Endodermal cell (in vitro differentiated cells): ENCODE results near the gene YAE1. TPM values are rescaled to one million over a fixed set of nuclear protein-coding genes. Genes with fewer than 3 reads are reported as not detected.

ENCODE experiments used
- DNase-seq: peaks from one replicate; pipeline ENCODE4 v3.0.0-alpha.2; 2017
- H3K27ac ChIP-seq: 2 replicates; pipeline ENCODE4 v1.5.1; 2013; ENCODE audit warnings: mild to moderate bottlenecking, low read depth, low read length, moderate library complexity
- H3K27me3 ChIP-seq: 2 replicates; pipeline ENCODE4 v1.6.1; 2013; ENCODE audit warnings: mild to moderate bottlenecking, low read length, moderate library complexity; ENCODE audit not compliant: insufficient read depth, control insufficient read depth, poor library complexity, severe bottlenecking
- H3K36me3 ChIP-seq: 2 replicates; pipeline ENCODE4 v1.7.0; 2013; ENCODE audit warnings: mild to moderate bottlenecking, low read length, moderate library complexity; ENCODE audit not compliant: control insufficient read depth, insufficient read depth
- H3K4me1 ChIP-seq: one replicate; pipeline ENCODE4 v1.7.0; 2013; ENCODE audit warnings: low read length; ENCODE audit not compliant: control insufficient read depth, insufficient read depth
- H3K4me3 ChIP-seq: 2 replicates; pipeline ENCODE4 v1.5.1; 2013; ENCODE audit warnings: mild to moderate bottlenecking, low read length, moderate library complexity
- H3K9ac ChIP-seq: 2 replicates; pipeline ENCODE4 v1.6.1; 2013; ENCODE audit warnings: mild to moderate bottlenecking, low read length, moderate library complexity; ENCODE audit not compliant: poor library complexity, severe bottlenecking; ENCODE audit errors: extremely low read depth
- H3K9me3 ChIP-seq: 2 replicates; pipeline ENCODE4 v1.6.1; 2013; ENCODE audit warnings: mild to moderate bottlenecking, low read length, moderate library complexity; ENCODE audit not compliant: control insufficient read depth
- H3K27ac Mint-ChIP-seq: 2 replicates; pipeline ENCODE4 v1.8.0; 2020; ENCODE audit warnings: mixed read lengths
- H3K27me3 Mint-ChIP-seq: 2 replicates; pipeline ENCODE4 v1.8.0; 2021; ENCODE audit warnings: mild to moderate bottlenecking, mixed read lengths; ENCODE audit not compliant: insufficient read depth
- H3K36me3 Mint-ChIP-seq: 2 replicates; pipeline ENCODE4 v1.8.0; 2020; ENCODE audit warnings: low read depth, mixed read lengths
- H3K4me1 Mint-ChIP-seq: 2 replicates; pipeline ENCODE4 v1.8.0; 2020; ENCODE audit warnings: mixed read lengths
- H3K4me3 Mint-ChIP-seq: 2 replicates; pipeline ENCODE4 v1.8.0; 2020; ENCODE audit warnings: mild to moderate bottlenecking, moderate library complexity, mixed read lengths
- H3K9me3 Mint-ChIP-seq: 2 replicates; pipeline ENCODE4 v1.8.0; 2020; ENCODE audit warnings: mild to moderate bottlenecking, mixed read lengths
- CTCF ChIP-seq: fragments of 200-600 bp; sonication (generic); conservative IDR thresholded peaks from 2 replicates; pipeline ENCODE4 v1.5.0; 2021; ENCODE audit warnings: antibody characterized with exemption, mild to moderate bottlenecking
- WGBS, 2 experiments: methylation state at CpG; one replicate each; pipeline versions ENCODE4 v1.1.5 to v1.1.7; 2013; ENCODE audit warnings: missing lambda C conversion rate in 2 of 2, mixed read lengths in 1 of 2; ENCODE audit not compliant: insufficient coverage in 1 of 2, insufficient read length in 1 of 2; 5-methylcytosine and 5-hydroxymethylcytosine counted together
- total RNA-seq, 2 donors: library from RNA; stranded (reverse); fragmentation: NEBNext Ultra II Directional in 1 of 2; extraction: Animal tissue kit (Norgen Biotek cat#: 25700) in 1 of 2; gene quantifications; 2 replicates in 1 of 2; 3 replicates in 1 of 2; pipeline ENCODE4 v1.2.1, GENCODE V29; 2021

The YAE1 gene
- total RNA-seq, 2 donors from 2014 or later, result 20.9 to 30.0 TPM

DNA sequence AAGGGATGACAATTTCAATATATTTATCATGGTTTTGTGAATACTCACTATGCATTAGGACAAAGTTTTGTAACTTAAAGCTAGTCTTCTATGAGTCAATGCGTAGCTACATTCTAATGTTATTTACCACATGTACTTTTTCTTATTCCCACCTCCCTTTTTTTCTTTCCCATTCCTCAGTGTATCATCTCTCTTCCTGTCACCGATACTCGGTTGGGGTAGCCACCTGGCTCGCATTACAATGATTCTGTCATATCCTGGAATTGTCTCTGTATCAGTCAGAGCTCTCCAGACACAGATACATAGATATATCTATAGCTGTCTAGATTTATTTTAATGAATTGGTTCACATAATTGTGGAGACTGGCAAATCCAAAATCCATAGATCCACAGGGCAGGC is 47.4 kb downstream of the YAE1 start:
- 92 to 95% methylated on average over 3 to 4 of the region's 4 CpGs for WGBS, 2 experiments
- no peak overlapping the region for H3K27ac ChIP-seq
- Mint-ChIP-seq H3K27me3 (peaks cover 28% of the 10 kb centered on the region), H3K9me3 (no peaks in the 10 kb centered on the region), H3K36me3 (no peaks in the 10 kb centered on the region), H3K4me1 (peaks cover 9% of the 10 kb centered on the region), H3K4me3 (no peak overlapping the region), H3K27ac (no peak overlapping the region)
- H3K4me1 ChIP-seq, result no peaks in the 10 kb centered on the region
- no peak for TF ChIP-seq CTCF
- H3K9me3 ChIP-seq, result no peaks in the 10 kb centered on the region
- no peaks in the 10 kb centered on the region for H3K36me3 ChIP-seq
- H3K4me3 ChIP-seq, result no peak overlapping the region
- H3K9ac ChIP-seq, result no peak overlapping the region
- no peak for DNase-seq
- no peaks in the 10 kb centered on the region for H3K27me3 ChIP-seq

GRCh38 chr7:39614299-39614698 is 48.1 kb downstream of the YAE1 start:
- no peak overlapping the region for H3K27ac Mint-ChIP-seq
- no peak overlapping the region for H3K27ac ChIP-seq
- peaks cover 4% of the 10 kb centered on the region for H3K4me1 Mint-ChIP-seq
- H3K27me3 ChIP-seq, result no peaks in the 10 kb centered on the region
- no peak overlapping the region for H3K4me3 Mint-ChIP-seq
- H3K4me3 ChIP-seq, result no peak overlapping the region
- no peaks in the 10 kb centered on the region for H3K4me1 ChIP-seq
- H3K9me3 ChIP-seq, result no peaks in the 10 kb centered on the region
- TF ChIP-seq CTCF, result no peak
- DNase-seq, result no peak
- H3K9ac ChIP-seq, result no peak overlapping the region
- 96 to 100% methylated on average over 2 of the region's 2 CpGs for WGBS, 2 experiments
- H3K9me3 Mint-ChIP-seq, result no peaks in the 10 kb centered on the region
- H3K27me3 Mint-ChIP-seq, result peaks cover 24% of the 10 kb centered on the region
- H3K36me3 Mint-ChIP-seq, result no peaks in the 10 kb centered on the region
- no peaks in the 10 kb centered on the region for H3K36me3 ChIP-seq

DNA sequence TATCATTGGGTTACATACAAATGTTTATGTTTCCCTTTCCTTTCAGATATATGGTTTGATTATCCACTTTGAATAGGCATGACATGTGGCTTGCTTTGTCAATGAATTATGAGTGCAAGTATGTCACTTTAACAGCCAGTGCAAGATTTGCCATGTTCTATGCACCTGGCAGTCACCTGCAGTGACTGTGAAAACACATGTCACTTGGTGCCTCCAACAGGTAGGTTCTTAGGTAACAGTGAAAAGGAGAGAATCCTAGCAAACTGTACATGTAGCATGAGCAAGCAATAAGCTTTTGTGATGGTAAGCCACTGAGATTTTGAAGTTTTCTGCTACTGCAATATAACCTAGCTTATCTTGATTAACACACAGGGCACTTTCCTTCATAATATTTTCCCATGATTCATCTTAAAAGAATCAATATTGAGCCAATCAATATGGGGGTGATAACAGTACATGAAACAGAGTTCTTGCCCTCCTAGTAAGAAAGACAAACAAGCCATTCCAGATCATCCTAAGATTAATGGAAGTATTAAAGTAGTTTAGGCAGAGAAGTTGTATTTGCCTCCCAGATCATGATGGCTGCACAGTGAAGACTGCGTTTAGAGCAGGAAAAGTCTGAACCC is 49.3 kb downstream of the YAE1 start:
- H3K36me3 Mint-ChIP-seq, result no peaks in the 10 kb centered on the region
- no peaks in the 10 kb centered on the region for H3K4me1 Mint-ChIP-seq
- DNase-seq, result no peak
- WGBS, 2 experiments, result 91% methylated on average over 1 of the region's 1 CpG; no CpG with 5 or more reads in 1 of the 2 experiments
- no peak overlapping the region for H3K27ac Mint-ChIP-seq
- Histone ChIP-seq H3K27ac (no peak overlapping the region), H3K4me1 (no peaks in the 10 kb centered on the region), H3K9ac (no peak overlapping the region), H3K4me3 (no peak overlapping the region), H3K36me3 (no peaks in the 10 kb centered on the region), H3K9me3 (no peaks in the 10 kb centered on the region), H3K27me3 (no peaks in the 10 kb centered on the region)
- H3K27me3 Mint-ChIP-seq, result peaks cover 14% of the 10 kb centered on the region
- TF ChIP-seq CTCF, result no peak
- no peaks in the 10 kb centered on the region for H3K9me3 Mint-ChIP-seq
- no peak overlapping the region for H3K4me3 Mint-ChIP-seq
